HEK293 (cell line): Measurements from ENCODE around the gene GET3.
A peak's percentile ranks its signal among the peaks of the same experiment; 100 is the strongest.

Experiments used
- CTCF ChIA-PET: fragments of 350-600 bp; formaldehyde crosslinking; extraction: SDS; loops from one replicate; lab custom pipeline; 2021; ENCODE audit warnings: antibody characterized with exemption; lab: Yijun Ruan, JAX
- POLR2A ChIA-PET: fragments of 300-600 bp; formaldehyde crosslinking; extraction: SDS; loops from one replicate; lab custom pipeline; 2020; ENCODE audit warnings: antibody characterized with exemption, inconsistent platforms; lab: Yijun Ruan, JAX
- H3K27ac ChIP-seq: fragments of 200-500 bp; sonication (Bioruptor generic); 2 replicates; pipeline ENCODE4 v1.5.1; 2014; ENCODE audit warnings: low read depth, low read length, control low read depth, inconsistent platforms; ENCODE audit errors: extremely low read depth
- H3K36me3 ChIP-seq, 2 experiments: fragments of 200-500 bp in 1 of 2; sonication (Bioruptor generic) in 1 of 2; 1 replicate in 1 of 2; 2 replicates in 1 of 2; pipeline ENCODE4 v1.5.1; 2014 to 2017; ENCODE audit warnings: inconsistent platforms in 2 of 2, low read length in 2 of 2; ENCODE audit not compliant: control insufficient read depth in 2 of 2, insufficient read depth in 1 of 2
- H3K4me1 ChIP-seq: fragments of 200-500 bp; sonication (Bioruptor generic); 2 replicates; pipeline ENCODE4 v1.5.1; 2014; ENCODE audit warnings: mild to moderate bottlenecking, low read length, inconsistent platforms; ENCODE audit not compliant: control insufficient read depth, insufficient read depth
- H3K4me3 ChIP-seq: 2 replicates; pipeline ENCODE4 v1.5.1; 2011; ENCODE audit warnings: low read depth, mild to moderate bottlenecking, control low read depth, low read length, moderate library complexity
- H3K9me3 ChIP-seq: fragments of 200-500 bp; sonication (Bioruptor generic); 2 replicates; pipeline ENCODE4 v1.5.1; 2014; ENCODE audit warnings: low read depth, low read length, inconsistent platforms; ENCODE audit not compliant: control insufficient read depth, insufficient read depth
- IKZF3 ChIP-seq: fragments of 450-650 bp; IDR thresholded peaks from 2 replicates; pipeline ENCODE4 v1.5.0; 2018; ENCODE audit warnings: missing biosample characterization, mild to moderate bottlenecking, missing genetic modification characterization, moderate library complexity
- KLF17 ChIP-seq: fragments of 450-650 bp; formaldehyde crosslinking; IDR thresholded peaks from 2 replicates; pipeline ENCODE4 v1.5.1; 2016; ENCODE audit warnings: missing biosample characterization, missing genetic modification characterization
- OVOL3 ChIP-seq: fragments of 450-650 bp; formaldehyde crosslinking; IDR thresholded peaks from 2 replicates; pipeline ENCODE4 v1.5.1; 2016; ENCODE audit warnings: missing biosample characterization, missing genetic modification characterization
- PRDM4 ChIP-seq: fragments of 450-650 bp; formaldehyde crosslinking; IDR thresholded peaks from 2 replicates; pipeline ENCODE4 v1.5.1; 2017; ENCODE audit warnings: missing biosample characterization, missing genetic modification characterization
- SCRT2 ChIP-seq: fragments of 450-650 bp; formaldehyde crosslinking; IDR thresholded peaks from 2 replicates; pipeline ENCODE4 v1.5.1; 2016; ENCODE audit warnings: missing biosample characterization, missing genetic modification characterization
- SETDB1 ChIP-seq: IDR thresholded peaks from one replicate; pipeline ENCODE4 v1.6.1; 2017; ENCODE audit warnings: mild to moderate bottlenecking, low read length, moderate library complexity, mixed read lengths; ENCODE audit not compliant: insufficient read length
- TRIM28 ChIP-seq: IDR thresholded peaks from 2 replicates; pipeline ENCODE4 v1.6.1; 2011; ENCODE audit warnings: low read length, control low read depth, borderline replicate concordance
- WT1 ChIP-seq: fragments of 450-650 bp; formaldehyde crosslinking; IDR thresholded peaks from 2 replicates; pipeline ENCODE4 v1.5.1; 2016; ENCODE audit warnings: missing biosample characterization, missing genetic modification characterization
- ZBTB11 ChIP-seq: fragments of 450-650 bp; formaldehyde crosslinking; conservative IDR thresholded peaks from 2 replicates; pipeline ENCODE4 v1.5.1; 2016; ENCODE audit warnings: low read depth, missing biosample characterization, missing genetic modification characterization
- ZEB2 ChIP-seq: fragments of 450-650 bp; formaldehyde crosslinking; IDR thresholded peaks from 2 replicates; pipeline ENCODE4 v1.5.1; 2016; ENCODE audit warnings: missing biosample characterization, missing genetic modification characterization
- ZNF133 ChIP-seq: fragments of 450-650 bp; formaldehyde crosslinking; IDR thresholded peaks from 2 replicates; pipeline ENCODE4 v1.5.1; 2016; ENCODE audit warnings: missing biosample characterization, missing genetic modification characterization
- ZNF174 ChIP-seq: fragments of 450-650 bp; formaldehyde crosslinking; IDR thresholded peaks from 2 replicates; pipeline ENCODE4 v1.5.0; 2017; ENCODE audit warnings: missing biosample characterization, mild to moderate bottlenecking, missing genetic modification characterization
- ZNF175 ChIP-seq: fragments of 450-650 bp; formaldehyde crosslinking; IDR thresholded peaks from 2 replicates; pipeline ENCODE4 v1.5.1; 2016; ENCODE audit warnings: missing biosample characterization, missing genetic modification characterization
- ZNF24 ChIP-seq: fragments of 450-650 bp; formaldehyde crosslinking; IDR thresholded peaks from 2 replicates; pipeline ENCODE4 v1.5.1; 2016; ENCODE audit warnings: missing biosample characterization, missing genetic modification characterization
- ZNF335 ChIP-seq: fragments of 450-650 bp; formaldehyde crosslinking; conservative IDR thresholded peaks from 2 replicates; pipeline ENCODE4 v1.5.1; 2016; ENCODE audit warnings: missing biosample characterization, missing genetic modification characterization
- ZNF341 ChIP-seq: fragments of 450-650 bp; formaldehyde crosslinking; IDR thresholded peaks from 2 replicates; pipeline ENCODE4; 2016; ENCODE audit warnings: low read depth, missing biosample characterization, missing genetic modification characterization
- ZNF404 ChIP-seq: fragments of 450-650 bp; formaldehyde crosslinking; IDR thresholded peaks from 2 replicates; pipeline ENCODE4 v1.5.1; 2017; ENCODE audit warnings: missing biosample characterization, missing genetic modification characterization
- ZNF426 ChIP-seq: fragments of 450-650 bp; formaldehyde crosslinking; IDR thresholded peaks from 2 replicates; pipeline ENCODE4 v1.5.1; 2017; ENCODE audit warnings: missing biosample characterization, missing genetic modification characterization, mild to moderate bottlenecking, inconsistent platforms, moderate library complexity
- ZNF529 ChIP-seq: fragments of 450-650 bp; formaldehyde crosslinking; IDR thresholded peaks from 2 replicates; pipeline ENCODE4 v1.5.1; 2017; ENCODE audit warnings: missing genetic modification characterization, missing biosample characterization; ENCODE audit not compliant: insufficient replicate concordance
- ZNF530 ChIP-seq: fragments of 450-650 bp; formaldehyde crosslinking; IDR thresholded peaks from 2 replicates; pipeline ENCODE4 v1.5.1; 2016; ENCODE audit warnings: low read depth, missing biosample characterization, missing genetic modification characterization
- ZNF624 ChIP-seq: fragments of 450-650 bp; formaldehyde crosslinking; IDR thresholded peaks from 2 replicates; pipeline ENCODE4 v1.5.1; 2017; ENCODE audit warnings: missing biosample characterization, missing genetic modification characterization
- ZNF76 ChIP-seq: fragments of 450-650 bp; formaldehyde crosslinking; IDR thresholded peaks from 2 replicates; pipeline ENCODE4; 2016; ENCODE audit warnings: low read depth, missing biosample characterization, missing genetic modification characterization, borderline replicate concordance
- TF ChIP-seq, protein P1 (sequence below): fragments of 450-650 bp; IDR thresholded peaks from 2 replicates; pipeline ENCODE4 v1.5.1; 2018; ENCODE audit warnings: missing biosample characterization, mild to moderate bottlenecking, missing genetic modification characterization
- TF ChIP-seq, protein P2 (sequence below): fragments of 450-650 bp; formaldehyde crosslinking; IDR thresholded peaks from 2 replicates; pipeline ENCODE4 v1.5.1; 2016; ENCODE audit warnings: missing biosample characterization, missing genetic modification characterization

Gene GET3

GRCh38 chr19:12736995-12737834 lies at the start of gene GET3 (continued):
- TF ChIP-seq, protein P1, sequence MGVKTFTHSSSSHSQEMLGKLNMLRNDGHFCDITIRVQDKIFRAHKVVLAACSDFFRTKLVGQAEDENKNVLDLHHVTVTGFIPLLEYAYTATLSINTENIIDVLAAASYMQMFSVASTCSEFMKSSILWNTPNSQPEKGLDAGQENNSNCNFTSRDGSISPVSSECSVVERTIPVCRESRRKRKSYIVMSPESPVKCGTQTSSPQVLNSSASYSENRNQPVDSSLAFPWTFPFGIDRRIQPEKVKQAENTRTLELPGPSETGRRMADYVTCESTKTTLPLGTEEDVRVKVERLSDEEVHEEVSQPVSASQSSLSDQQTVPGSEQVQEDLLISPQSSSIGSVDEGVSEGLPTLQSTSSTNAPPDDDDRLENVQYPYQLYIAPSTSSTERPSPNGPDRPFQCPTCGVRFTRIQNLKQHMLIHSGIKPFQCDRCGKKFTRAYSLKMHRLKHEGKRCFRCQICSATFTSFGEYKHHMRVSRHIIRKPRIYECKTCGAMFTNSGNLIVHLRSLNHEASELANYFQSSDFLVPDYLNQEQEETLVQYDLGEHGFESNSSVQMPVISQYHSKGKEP = no peak
- TF ChIP-seq ZNF76 (peak; percentile 40; the same call in 1 of the 2 replicates), ZNF530 (tag by site-specific recombination) (no peak), SETDB1 (no peak), ZNF624 (no peak), ZNF133 (no peak), ZNF175 (tag by site-specific recombination) (no peak), ZEB2 (tag by site-specific recombination) (peak; percentile 72; the same call in 1 of the 2 replicates), ZNF341 (tag by site-specific recombination) (no peak), ZNF174 (no peak), ZNF529 (tag by site-specific recombination) (no peak), ZNF24 (peak; percentile 92), KLF17 (peak; percentile 82), ZBTB11 (tag by site-specific recombination) (0 out of 2 replicates have a peak, but pooled peaks have one; percentile 33), OVOL3 (tag by site-specific recombination) (peak; percentile 67; the same call in 1 of the 2 replicates), ZNF404 (no peak), TRIM28 (no peak), WT1 (tag by site-specific recombination) (peak; percentile 49; the same call in 1 of the 2 replicates)
- TF ChIP-seq, protein P2, sequence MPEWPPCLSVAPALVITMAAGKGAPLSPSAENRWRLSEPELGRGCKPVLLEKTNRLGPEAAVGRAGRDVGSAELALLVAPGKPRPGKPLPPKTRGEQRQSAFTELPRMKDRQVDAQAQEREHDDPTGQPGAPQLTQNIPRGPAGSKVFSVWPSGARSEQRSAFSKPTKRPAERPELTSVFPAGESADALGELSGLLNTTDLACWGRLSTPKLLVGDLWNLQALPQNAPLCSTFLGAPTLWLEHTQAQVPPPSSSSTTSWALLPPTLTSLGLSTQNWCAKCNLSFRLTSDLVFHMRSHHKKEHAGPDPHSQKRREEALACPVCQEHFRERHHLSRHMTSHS = no peak

DNA sequence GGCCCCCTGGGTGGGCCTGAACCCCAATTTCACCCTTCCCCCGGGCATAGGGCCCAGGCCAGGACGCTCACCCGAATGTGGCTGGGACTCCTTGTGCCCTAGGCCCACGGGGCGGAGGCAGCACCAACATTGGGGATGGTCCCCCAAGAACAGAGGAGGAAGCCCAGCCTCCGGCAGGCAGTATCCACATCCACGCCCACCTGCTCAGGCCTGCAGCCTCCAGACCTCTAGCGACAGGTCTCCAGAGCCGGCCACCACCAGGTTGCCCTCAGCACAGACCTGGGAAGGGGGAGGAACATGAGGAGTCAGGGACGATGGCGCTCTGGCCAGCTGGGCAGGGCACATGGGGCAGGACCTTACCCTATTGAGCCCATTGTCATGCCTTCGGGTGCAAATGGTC lies 48.3 kb upstream of the GET3 start:
- POLR2A ChIA-PET = interaction anchor here (0.7 kb wide), 1 partner anchor 8 kb away, joined by 3 read pairs; no protein-coding TSS in a partner anchor
- CTCF ChIA-PET = no interaction called here
- no peaks in the 10 kb centered on the region for H3K4me1 ChIP-seq
- no peak overlapping the region for H3K27ac ChIP-seq
- peaks cover under 1 to 36% of the 10 kb centered on the region in 2 experiments; a peak in 2 of 3 replicates for H3K36me3 ChIP-seq
- TF ChIP-seq ZNF335 (tag by site-specific recombination) (no peak), IKZF3 (tag by site-specific recombination) (no peak), SCRT2 (tag by site-specific recombination) (peak; percentile 43; the same call in 1 of the 2 replicates), ZNF426 (tag by site-specific recombination) (no peak), PRDM4 (tag by site-specific recombination) (no peak)
- TF ChIP-seq, all 188 proteins: peak for 1
- Histone ChIP-seq H3K9me3 (no peaks in the 10 kb centered on the region), H3K4me3 (no peak overlapping the region)
